Common myeloid progenitor, CD34-positive (primary cell): Measurements from ENCODE around the gene RNF17.
A peak's percentile ranks its signal among the peaks of the same experiment; 100 is the strongest.

Experiments
- CTCF ChIA-PET: fragments of 350-600 bp; sonication (Branson Sonifier 250); formaldehyde crosslinking; loops from one replicate; lab custom pipeline; 2021; ENCODE audit warnings: antibody characterized with exemption; lab: Charles Lee
- POLR2A ChIA-PET: fragments of 350-600 bp; sonication (Branson Sonifier 250); formaldehyde crosslinking; loops from one replicate; lab custom pipeline; 2021; ENCODE audit warnings: antibody characterized with exemption; lab: Charles Lee
- DNase-seq, 3 donors: peaks; one replicate each; pipeline versions ENCODE4 v3.0.0 to v3.0.0-alpha.2; 2013
- H3K27ac ChIP-seq, 2 experiments: 1 replicate in 1 of 2; 2 replicates in 1 of 2; pipeline ENCODE4 v1.7.0; 2013; ENCODE audit warnings: inconsistent platforms in 2 of 2, low read length in 2 of 2, mild to moderate bottlenecking in 2 of 2, low read depth in 1 of 2, moderate library complexity in 1 of 2; ENCODE audit not compliant: severe bottlenecking in 2 of 2, insufficient read depth in 1 of 2, poor library complexity in 1 of 2
- H3K27me3 ChIP-seq, 5 experiments: replicated peaks in 2 of 5; 1 replicate in 3 of 5; 2 replicates in 2 of 5; pipeline versions ENCODE4 v1.6.1 to v1.7.0; 2013; ENCODE audit warnings: low read length in 4 of 5, mild to moderate bottlenecking in 2 of 5, moderate library complexity in 2 of 5, inconsistent platforms in 1 of 5; ENCODE audit not compliant: insufficient read depth in 5 of 5, control insufficient read depth in 4 of 5
- H3K36me3 ChIP-seq, 4 experiments: 1 replicate in 2 of 4; 2 replicates in 2 of 4; pipeline versions ENCODE4 v1.6.1 to v1.7.0; 2013; ENCODE audit warnings: low read length in 3 of 4, control low read depth in 1 of 4, mild to moderate bottlenecking in 1 of 4; ENCODE audit not compliant: control insufficient read depth in 4 of 4, insufficient read depth in 4 of 4
- H3K4me1 ChIP-seq, 4 experiments: 1 replicate in 3 of 4; 2 replicates in 1 of 4; pipeline versions ENCODE4 v1.6.1 to v1.7.1; 2013; ENCODE audit warnings: low read length in 3 of 4, mild to moderate bottlenecking in 3 of 4, control low read depth in 1 of 4, inconsistent platforms in 1 of 4, moderate library complexity in 1 of 4; ENCODE audit not compliant: control insufficient read depth in 4 of 4, insufficient read depth in 4 of 4; ENCODE audit errors: control extremely low read depth in 1 of 4
- H3K4me3 ChIP-seq, 7 experiments: 1 replicate in 4 of 7; 2 replicates in 3 of 7; pipeline versions ENCODE4 v1.5.1 to v1.7.0; 2013; ENCODE audit warnings: mild to moderate bottlenecking in 7 of 7, low read length in 6 of 7, moderate library complexity in 6 of 7, inconsistent platforms in 2 of 7, low read depth in 2 of 7, control low read depth in 1 of 7; ENCODE audit not compliant: insufficient read depth in 4 of 7, control insufficient read depth in 1 of 7; ENCODE audit errors: extremely low read depth in 1 of 7
- H3K9me3 ChIP-seq, 5 experiments: 1 replicate in 4 of 5; 2 replicates in 1 of 5; pipeline versions ENCODE4 v1.6.1 to v1.7.1; 2013; ENCODE audit warnings: low read length in 4 of 5, mild to moderate bottlenecking in 2 of 5, inconsistent platforms in 1 of 5, low read depth in 1 of 5, moderate library complexity in 1 of 5; ENCODE audit not compliant: control insufficient read depth in 4 of 5, insufficient read depth in 2 of 5; ENCODE audit errors: control extremely low read depth in 1 of 5
- WGBS: methylation state at CpG from one replicate; pipeline ENCODE4 v1.1.5; 2013; ENCODE audit not compliant: insufficient coverage; 5-methylcytosine and 5-hydroxymethylcytosine counted together

RNF17 gene

GRCh38 chr13:24734950-24735349 lies 29.0 kb upstream of the RNF17 start:
- no peaks in the 10 kb centered on the region for H3K36me3 ChIP-seq
- DNase-seq, result peak in 2 of 3 donors; percentile 32 to 49
- peaks cover 0 to 4% (median 0%) of the 10 kb centered on the region in 5 experiments for H3K9me3 ChIP-seq
- H3K4me1 ChIP-seq, result peaks cover 0 to 5% (median 0%) of the 10 kb centered on the region in 4 experiments
- no peaks in the 10 kb centered on the region for H3K27me3 ChIP-seq
- no peak overlapping the region for H3K4me3 ChIP-seq
- no peak overlapping the region for H3K27ac ChIP-seq
- CTCF ChIA-PET, result interaction anchor here (0.7 to 2.7 kb wide), 5 partner anchors 8 to 129 kb away, joined by 3 to 9 read pairs (median 4); no protein-coding TSS in a partner anchor
- POLR2A ChIA-PET, result no interaction called here
- WGBS, result no CpG with 5 or more reads among the region's 4 CpGs

- Histone ChIP-seq H3K4me1 (peaks cover 0 to 5% (median 0%) of the 10 kb centered on the region in 4 experiments), H3K36me3 (no peaks in the 10 kb centered on the region), H3K27ac (no peak overlapping the region), H3K4me3 (no peak overlapping the region), H3K27me3 (peaks cover 0 to 2% (median 0%) of the 10 kb centered on the region in 5 experiments), H3K9me3 (no peaks in the 10 kb centered on the region)
- ChIA-PET POLR2A (no interaction called here), CTCF (interaction anchor here (1.4 kb wide), 1 partner anchor 9 kb away, joined by 3 read pairs; no protein-coding TSS in a partner anchor)
- WGBS, result no CpG with 5 or more reads among the region's 6 CpGs
- DNase-seq, result no peak
Observed at GRCh38 chr13:24737042-24737441, 26.9 kb upstream of the RNF17 start.

GRCh38 chr13:24738366-24738847 lies 25.6 kb upstream of the RNF17 start:
- Histone ChIP-seq H3K4me3 (no peak overlapping the region), H3K27me3 (peaks cover 0 to 6% (median 0%) of the 10 kb centered on the region in 5 experiments), H3K9me3 (no peaks in the 10 kb centered on the region), H3K36me3 (no peaks in the 10 kb centered on the region), H3K27ac (no peak overlapping the region), H3K4me1 (peaks cover 0 to 8% (median 7%) of the 10 kb centered on the region in 4 experiments)
- no peak for DNase-seq
- WGBS, result 100% methylated on average over 4 of the region's 5 CpGs
- ChIA-PET CTCF (interaction anchor here (0.7 kb wide), 1 partner anchor 9 kb away, joined by 3 read pairs; no protein-coding TSS in a partner anchor), POLR2A (no interaction called here)

GRCh38 chr13:24740014-24740890 lies 23.7 kb upstream of the RNF17 start:
- no peak overlapping the region for H3K4me3 ChIP-seq
- 96% methylated on average over 10 of the region's 12 CpGs for WGBS
- H3K36me3 ChIP-seq, result no peaks in the 10 kb centered on the region
- H3K27ac ChIP-seq, result no peak overlapping the region
- DNase-seq, result no peak
- peaks cover 0 to 22% (median 18%) of the 10 kb centered on the region in 5 experiments for H3K27me3 ChIP-seq
- H3K9me3 ChIP-seq, result no peaks in the 10 kb centered on the region
- ChIA-PET CTCF (interaction anchor here (0.7 to 2.6 kb wide), 9 partner anchors 9 to 258 kb away, joined by 3 to 13 read pairs (median 3); no protein-coding TSS in a partner anchor), POLR2A (interaction anchor here (0.6 kb wide), 1 partner anchor 43 kb away, joined by 3 read pairs; no protein-coding TSS in a partner anchor)
- H3K4me1 ChIP-seq, result peaks cover 0 to 7% (median 5%) of the 10 kb centered on the region in 4 experiments

GRCh38 chr13:24741016-24741662 lies 22.8 kb upstream of the RNF17 start:
- peaks cover 0 to 31% (median 25%) of the 10 kb centered on the region in 5 experiments for H3K27me3 ChIP-seq
- DNase-seq, result peak in 1 of 3 donors; percentile 26
- CTCF ChIA-PET, result interaction anchor here (1.1 to 2.6 kb wide), 5 partner anchors 14 to 47 kb away, joined by 3 to 13 read pairs (median 4); no protein-coding TSS in a partner anchor
- H3K4me1 ChIP-seq, result peaks cover 0 to 15% (median 11%) of the 10 kb centered on the region in 4 experiments
- WGBS, result 97% methylated on average over 7 of the region's 11 CpGs
- H3K36me3 ChIP-seq, result no peaks in the 10 kb centered on the region
- no peak overlapping the region for H3K4me3 ChIP-seq
- H3K9me3 ChIP-seq, result no peaks in the 10 kb centered on the region
- H3K27ac ChIP-seq, result no peak overlapping the region
- POLR2A ChIA-PET, result interaction anchor here (0.6 kb wide), 1 partner anchor 42 kb away, joined by 3 read pairs; no protein-coding TSS in a partner anchor

GRCh38 chr13:24741791-24742190 lies 22.2 kb upstream of the RNF17 start:
- Histone ChIP-seq H3K4me1 (peaks cover 0 to 22% (median 18%) of the 10 kb centered on the region in 4 experiments), H3K27ac (no peak overlapping the region), H3K36me3 (no peaks in the 10 kb centered on the region), H3K27me3 (peaks cover 0 to 37% (median 29%) of the 10 kb centered on the region in 5 experiments), H3K4me3 (no peak overlapping the region), H3K9me3 (no peaks in the 10 kb centered on the region)
- 84% methylated on average over 7 of the region's 8 CpGs for WGBS
- ChIA-PET POLR2A (no interaction called here), CTCF (interaction anchor here (1.4 to 2.2 kb wide), 3 partner anchors 16 to 48 kb away, joined by 3 to 4 read pairs (median 4); no protein-coding TSS in a partner anchor)
- DNase-seq, result no peak
